ENCODE data around the gene CD37.

The CD37 gene

GRCh38 chr19:49344505-49345423 is 9.6 kb downstream of the CD37 start:
- H3K27ac ChIP-seq (ENCODE audit: low read depth, low read length), result no peak overlapping the region
- H2AK5ac ChIP-seq (ENCODE audit: low read length), result no peak overlapping the region
- H3K4me2 ChIP-seq (ENCODE audit: low read length), result no peak overlapping the region
- H3K4me3 ChIP-seq (ENCODE audit: low read length), result no peak overlapping the region
- no peak overlapping the region for H3K9ac ChIP-seq (ENCODE audit: low read length)
- no peak overlapping the region for H2BK5ac ChIP-seq (ENCODE audit: low read length)
- no peaks in the 10 kb centered on the region for H3K79me1 ChIP-seq (ENCODE audit: low read length)
- H3K79me2 ChIP-seq (ENCODE audit: control insufficient read depth, insufficient read depth, low read length), result no peaks in the 10 kb centered on the region
- no CpG with 5 or more reads among the region's 11 CpGs for WGBS (ENCODE audit: extremely low coverage, insufficient coverage, low lambda C conversion rate)
- H3K4ac ChIP-seq (ENCODE audit: low read depth, low read length), result no peak overlapping the region
- peaks cover 32% of the 10 kb centered on the region for H3K36me3 ChIP-seq (ENCODE audit: control insufficient read depth, insufficient read depth, low read length)
- no peak overlapping the region for H2BK120ac ChIP-seq (ENCODE audit: low read depth, low read length)
- H3K18ac ChIP-seq (ENCODE audit: low read length), result no peak overlapping the region
- H4K8ac ChIP-seq (ENCODE audit: low read depth, low read length), result no peak overlapping the region
- H2BK15ac ChIP-seq (replicated peaks; ENCODE audit: low read depth), result no peak overlapping the region
- peak; percentile 38 for DNase-seq
- no peaks in the 10 kb centered on the region for H3K27me3 ChIP-seq (ENCODE audit: insufficient read depth, low read length, poor library complexity)
- no peak overlapping the region for H3K23ac ChIP-seq (ENCODE audit: low read length)
- peaks cover 3% of the 10 kb centered on the region for H3K4me1 ChIP-seq (ENCODE audit: control insufficient read depth, low read depth, low read length)
- H4K5ac ChIP-seq (ENCODE audit: low read length), result no peak overlapping the region
- no peak overlapping the region for H3K56ac ChIP-seq (ENCODE audit: low read length)

- Histone ChIP-seq H4K5ac (ENCODE audit: low read length) (no peak overlapping the region), H2BK120ac (ENCODE audit: low read depth, low read length) (no peak overlapping the region), H2AK5ac (ENCODE audit: low read length) (no peak overlapping the region), H2BK5ac (ENCODE audit: low read length) (no peak overlapping the region), H3K4ac (ENCODE audit: low read depth, low read length) (no peak overlapping the region), H4K8ac (ENCODE audit: low read depth, low read length) (no peak overlapping the region), H3K56ac (ENCODE audit: low read length) (no peak overlapping the region), H2BK15ac (replicated peaks; ENCODE audit: low read depth) (no peak overlapping the region), H3K27me3 (ENCODE audit: insufficient read depth, low read length, poor library complexity) (no peaks in the 10 kb centered on the region), H3K27ac (ENCODE audit: low read depth, low read length) (no peak overlapping the region), H3K18ac (ENCODE audit: low read length) (no peak overlapping the region), H3K79me2 (ENCODE audit: control insufficient read depth, insufficient read depth, low read length) (no peaks in the 10 kb centered on the region), H3K4me2 (ENCODE audit: low read length) (no peak overlapping the region), H3K79me1 (ENCODE audit: low read length) (no peaks in the 10 kb centered on the region), H3K4me1 (ENCODE audit: control insufficient read depth, low read depth, low read length) (no peaks in the 10 kb centered on the region), H3K36me3 (ENCODE audit: control insufficient read depth, insufficient read depth, low read length) (peaks cover 31% of the 10 kb centered on the region), H3K4me3 (ENCODE audit: low read length) (no peak overlapping the region), H3K23ac (ENCODE audit: low read length) (no peak overlapping the region), H3K9ac (ENCODE audit: low read length) (no peak overlapping the region)
- DNase-seq, result no peak
- no CpG with 5 or more reads among the region's 15 CpGs for WGBS (ENCODE audit: extremely low coverage, insufficient coverage, low lambda C conversion rate)
Measured at GRCh38 chr19:49347191-49347590, 12.0 kb downstream of the CD37 start.

- Histone ChIP-seq H2BK120ac (ENCODE audit: low read depth, low read length) (no peak overlapping the region), H3K4ac (ENCODE audit: low read depth, low read length) (no peak overlapping the region), H3K79me1 (ENCODE audit: low read length) (no peaks in the 10 kb centered on the region), H4K5ac (ENCODE audit: low read length) (no peak overlapping the region), H3K23ac (ENCODE audit: low read length) (no peak overlapping the region), H2BK15ac (replicated peaks; ENCODE audit: low read depth) (no peak overlapping the region), H3K36me3 (ENCODE audit: control insufficient read depth, insufficient read depth, low read length) (peaks cover 28% of the 10 kb centered on the region), H3K4me1 (ENCODE audit: control insufficient read depth, low read depth, low read length) (no peaks in the 10 kb centered on the region), H3K4me2 (ENCODE audit: low read length) (no peak overlapping the region), H3K27ac (ENCODE audit: low read depth, low read length) (no peak overlapping the region), H3K56ac (ENCODE audit: low read length) (no peak overlapping the region), H2BK5ac (ENCODE audit: low read length) (no peak overlapping the region), H3K18ac (ENCODE audit: low read length) (no peak overlapping the region), H4K8ac (ENCODE audit: low read depth, low read length) (no peak overlapping the region), H3K9ac (ENCODE audit: low read length) (no peak overlapping the region), H3K27me3 (ENCODE audit: insufficient read depth, low read length, poor library complexity) (no peaks in the 10 kb centered on the region), H3K4me3 (ENCODE audit: low read length) (no peak overlapping the region), H2AK5ac (ENCODE audit: low read length) (no peak overlapping the region), H3K79me2 (ENCODE audit: control insufficient read depth, insufficient read depth, low read length) (no peaks in the 10 kb centered on the region)
- peak; percentile 96 for DNase-seq
- WGBS (ENCODE audit: extremely low coverage, insufficient coverage, low lambda C conversion rate), result no CpG with 5 or more reads among the region's 3 CpGs
Measured at GRCh38 chr19:49347835-49348234, 12.6 kb downstream of the CD37 start.

- no peak overlapping the region for H2BK120ac ChIP-seq (ENCODE audit: low read depth, low read length)
- H3K36me3 ChIP-seq (ENCODE audit: control insufficient read depth, insufficient read depth, low read length), result peaks cover 24% of the 10 kb centered on the region
- no peak overlapping the region for H4K5ac ChIP-seq (ENCODE audit: low read length)
- no peak for DNase-seq
- H3K79me1 ChIP-seq (ENCODE audit: low read length), result no peaks in the 10 kb centered on the region
- H3K4ac ChIP-seq (ENCODE audit: low read depth, low read length), result no peak overlapping the region
- H4K8ac ChIP-seq (ENCODE audit: low read depth, low read length), result no peak overlapping the region
- H2BK15ac ChIP-seq (replicated peaks; ENCODE audit: low read depth), result no peak overlapping the region
- no peak overlapping the region for H2BK5ac ChIP-seq (ENCODE audit: low read length)
- no peaks in the 10 kb centered on the region for H3K4me1 ChIP-seq (ENCODE audit: control insufficient read depth, low read depth, low read length)
- H3K18ac ChIP-seq (ENCODE audit: low read length), result no peak overlapping the region
- no peak overlapping the region for H3K4me2 ChIP-seq (ENCODE audit: low read length)
- no peak overlapping the region for H3K23ac ChIP-seq (ENCODE audit: low read length)
- H3K56ac ChIP-seq (ENCODE audit: low read length), result no peak overlapping the region
- H3K27ac ChIP-seq (ENCODE audit: low read depth, low read length), result no peak overlapping the region
- H3K79me2 ChIP-seq (ENCODE audit: control insufficient read depth, insufficient read depth, low read length), result no peaks in the 10 kb centered on the region
- no CpG with 5 or more reads among the region's 12 CpGs for WGBS (ENCODE audit: extremely low coverage, insufficient coverage, low lambda C conversion rate)
- no peak overlapping the region for H2AK5ac ChIP-seq (ENCODE audit: low read length)
- no peaks in the 10 kb centered on the region for H3K27me3 ChIP-seq (ENCODE audit: insufficient read depth, low read length, poor library complexity)
- no peak overlapping the region for H3K9ac ChIP-seq (ENCODE audit: low read length)
- H3K4me3 ChIP-seq (ENCODE audit: low read length), result no peak overlapping the region
Measured at GRCh38 chr19:49348305-49349189, 13.3 kb downstream of the CD37 start.

GRCh38 chr19:49349567-49349966 is 14.4 kb downstream of the CD37 start:
- Histone ChIP-seq H3K79me1 (ENCODE audit: low read length) (no peaks in the 10 kb centered on the region), H3K27me3 (ENCODE audit: insufficient read depth, low read length, poor library complexity) (no peaks in the 10 kb centered on the region), H3K4me1 (ENCODE audit: control insufficient read depth, low read depth, low read length) (no peaks in the 10 kb centered on the region), H2BK120ac (ENCODE audit: low read depth, low read length) (no peak overlapping the region), H2BK5ac (ENCODE audit: low read length) (no peak overlapping the region), H3K18ac (ENCODE audit: low read length) (no peak overlapping the region), H3K4me3 (ENCODE audit: low read length) (no peak overlapping the region), H2BK15ac (replicated peaks; ENCODE audit: low read depth) (no peak overlapping the region), H3K4me2 (ENCODE audit: low read length) (no peak overlapping the region), H3K27ac (ENCODE audit: low read depth, low read length) (no peak overlapping the region), H4K8ac (ENCODE audit: low read depth, low read length) (no peak overlapping the region), H4K5ac (ENCODE audit: low read length) (no peak overlapping the region), H2AK5ac (ENCODE audit: low read length) (no peak overlapping the region), H3K4ac (ENCODE audit: low read depth, low read length) (no peak overlapping the region), H3K79me2 (ENCODE audit: control insufficient read depth, insufficient read depth, low read length) (no peaks in the 10 kb centered on the region), H3K9ac (ENCODE audit: low read length) (no peak overlapping the region), H3K23ac (ENCODE audit: low read length) (no peak overlapping the region), H3K36me3 (ENCODE audit: control insufficient read depth, insufficient read depth, low read length) (peaks cover 22% of the 10 kb centered on the region), H3K56ac (ENCODE audit: low read length) (no peak overlapping the region)
- no CpG with 5 or more reads among the region's 2 CpGs for WGBS (ENCODE audit: extremely low coverage, insufficient coverage, low lambda C conversion rate)
- no peak for DNase-seq
